Left lobe of liver (tissue), 2 donors: ENCODE measurements around the gene ANKFY1. TPM values are rescaled to one million over a fixed set of nuclear protein-coding genes. Genes with fewer than 3 reads are reported as not detected.
"Not testable (repeated sequence)": the region's sequence is repeated elsewhere in the genome, so short reads cannot be mapped to it uniquely, and the experiment has no call there.

Source experiments
- ATAC-seq: fragments of 200-7000 bp; cut with Tn5 transposase; one replicate; pipeline ENCODE4 v1.9.1; 2020; ENCODE audit warnings: mild to moderate bottlenecking, moderate library complexity
- DNase-seq: peaks from one replicate; pipeline ENCODE4 v3.0.0-alpha.2; 2020; ENCODE audit warnings: low spot score
- total RNA-seq: library from RNA; stranded (reverse); gene quantifications from one replicate; pipeline ENCODE4 v1.2.1, GENCODE V29; 2021
- donor health status: DM: no; HTN: no; CAD: no; lungs with moderate emphysema.
- donor health status: DM: no; HTN: yes; CAD: no.

The ANKFY1 gene
- total RNA-seq, 1 donor from 2014 or later: 31.0 TPM

DNA sequence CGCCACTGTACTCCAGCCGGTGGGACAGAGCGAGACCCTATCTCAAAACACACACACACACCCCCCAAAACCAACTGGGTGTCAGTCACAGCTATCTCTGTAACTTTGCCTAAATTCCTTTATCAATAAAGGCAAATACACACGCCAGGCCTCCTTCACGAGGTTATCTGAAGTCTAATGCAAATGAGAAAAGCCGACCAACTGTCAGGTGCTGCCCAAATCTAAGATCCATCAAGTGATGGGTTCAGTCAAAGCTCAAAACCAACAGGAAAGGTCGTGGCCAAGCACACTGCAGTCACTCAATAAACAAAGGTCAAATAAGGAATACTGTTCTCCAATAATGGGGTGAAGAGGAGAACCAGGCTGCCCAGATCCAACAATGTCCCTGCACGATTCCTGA, 1.1 kb downstream of the ANKFY1 start:
- DNase-seq (no peak), ATAC-seq (no peak)

- ATAC-seq (no peak), DNase-seq (no peak)
Observed at GRCh38 chr17:4261452-4261851, 2.3 kb downstream of the ANKFY1 start.

- ATAC-seq: no peak
- DNase-seq: no peak
Observed at GRCh38 chr17:4258867-4259266, 4.9 kb downstream of the ANKFY1 start.

DNA sequence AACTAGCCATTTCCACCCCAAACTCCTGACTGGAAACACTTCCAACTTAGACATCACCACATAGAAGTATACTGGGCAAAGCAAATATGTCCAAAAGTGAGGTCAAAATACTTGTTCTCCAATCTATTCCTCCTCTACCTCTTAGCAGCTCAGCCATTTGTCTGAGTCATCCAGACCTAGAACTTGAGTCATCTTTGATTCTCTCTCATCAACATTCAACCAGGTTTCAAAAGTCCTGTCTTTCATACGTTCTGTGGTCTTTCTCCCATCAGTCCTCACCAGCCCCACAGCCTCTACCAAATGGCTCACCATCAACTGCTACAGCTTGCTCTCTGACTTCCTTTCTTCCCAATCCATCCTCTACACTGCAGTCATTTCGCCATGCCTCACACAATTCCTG, 6.8 kb downstream of the ANKFY1 start:
- DNase-seq (no peak), ATAC-seq (no peak)

DNA sequence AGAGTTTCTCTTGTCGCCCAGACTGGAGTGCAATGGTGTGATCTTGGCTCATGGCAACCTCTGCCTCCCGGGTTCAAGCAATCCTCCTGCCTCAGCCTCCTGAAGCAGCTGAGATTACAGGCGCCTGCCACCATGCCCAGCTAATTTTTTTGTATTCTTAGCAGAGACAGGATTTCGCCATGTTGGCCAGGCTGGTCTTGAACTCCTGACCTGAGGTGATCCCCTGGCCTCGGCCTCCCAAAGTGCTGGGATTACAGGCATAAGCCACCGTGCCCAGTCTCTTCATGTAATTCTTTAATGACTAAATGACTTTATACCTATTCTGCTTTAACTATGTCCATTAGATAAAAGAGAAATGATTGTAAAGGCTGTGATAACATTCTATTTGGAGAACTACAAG, 8.5 kb downstream of the ANKFY1 start:
- ATAC-seq, DNase-seq: not testable (repeated sequence)

DNA sequence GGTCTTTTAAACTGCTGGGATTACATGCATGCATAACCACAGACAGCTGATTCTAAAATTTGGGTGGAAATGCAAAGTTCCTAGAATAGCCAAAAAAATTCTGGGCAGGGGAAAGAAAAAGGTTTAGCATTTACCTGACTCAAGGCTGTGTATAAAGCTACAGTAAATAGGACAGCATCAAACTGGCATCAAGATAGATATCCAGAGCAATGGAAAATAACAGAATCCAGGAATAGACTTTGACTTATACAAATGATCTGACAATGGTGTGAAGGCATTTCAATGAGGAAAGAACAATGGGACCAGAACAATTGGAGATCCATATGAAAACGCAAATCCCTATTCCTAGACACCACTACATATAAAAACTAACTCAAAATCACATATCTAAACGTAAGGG, 12.9 kb downstream of the ANKFY1 start:
- no peak for DNase-seq
- ATAC-seq: no peak

GRCh38 chr17:4249452-4250029, 14.2 kb downstream of the ANKFY1 start:
- DNase-seq (no peak), ATAC-seq (peak; percentile 77)

DNA sequence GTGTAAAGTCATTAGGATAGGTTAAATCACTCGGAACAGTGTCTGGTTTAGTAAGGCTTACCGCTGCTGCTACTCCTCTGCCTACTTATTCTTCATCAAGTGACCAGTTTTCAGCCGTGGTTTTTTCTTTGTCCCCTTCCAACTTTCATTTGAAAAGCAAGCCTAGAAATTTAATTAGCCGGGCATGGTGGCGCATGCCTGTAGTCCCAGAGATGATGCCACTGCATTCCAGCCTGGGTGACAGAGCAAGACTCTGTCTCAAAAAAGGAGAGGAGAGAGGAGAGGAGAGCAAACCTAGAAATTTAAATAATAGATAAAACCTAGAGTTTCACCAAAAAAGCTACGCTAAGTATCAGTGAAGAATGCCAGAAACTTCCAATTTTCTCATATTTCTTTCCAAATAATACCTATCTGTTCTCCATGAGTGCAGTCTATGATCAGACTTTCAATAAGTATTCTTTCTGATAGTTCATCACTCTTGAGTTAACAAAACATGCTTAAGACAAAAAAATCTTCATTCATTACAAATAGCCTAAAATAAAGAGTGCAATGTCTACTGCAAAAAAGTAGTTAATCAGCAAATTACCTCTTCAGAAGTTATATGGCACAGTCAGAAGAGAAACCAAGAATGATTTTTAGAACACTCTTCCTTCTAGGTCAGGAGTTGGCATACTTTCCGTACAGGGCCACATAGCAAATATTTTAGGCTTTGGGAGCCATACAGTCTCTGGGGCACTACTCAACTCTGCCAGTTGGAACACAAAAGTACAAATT, 15.1 kb downstream of the ANKFY1 start:
- no peak for ATAC-seq

GRCh38 chr17:4247971-4248388, 15.8 kb downstream of the ANKFY1 start:
- no peak for ATAC-seq
- DNase-seq: no peak

More for the DNA sequence above, 15.1 kb downstream of the ANKFY1 start:
- no peak for DNase-seq

DNA sequence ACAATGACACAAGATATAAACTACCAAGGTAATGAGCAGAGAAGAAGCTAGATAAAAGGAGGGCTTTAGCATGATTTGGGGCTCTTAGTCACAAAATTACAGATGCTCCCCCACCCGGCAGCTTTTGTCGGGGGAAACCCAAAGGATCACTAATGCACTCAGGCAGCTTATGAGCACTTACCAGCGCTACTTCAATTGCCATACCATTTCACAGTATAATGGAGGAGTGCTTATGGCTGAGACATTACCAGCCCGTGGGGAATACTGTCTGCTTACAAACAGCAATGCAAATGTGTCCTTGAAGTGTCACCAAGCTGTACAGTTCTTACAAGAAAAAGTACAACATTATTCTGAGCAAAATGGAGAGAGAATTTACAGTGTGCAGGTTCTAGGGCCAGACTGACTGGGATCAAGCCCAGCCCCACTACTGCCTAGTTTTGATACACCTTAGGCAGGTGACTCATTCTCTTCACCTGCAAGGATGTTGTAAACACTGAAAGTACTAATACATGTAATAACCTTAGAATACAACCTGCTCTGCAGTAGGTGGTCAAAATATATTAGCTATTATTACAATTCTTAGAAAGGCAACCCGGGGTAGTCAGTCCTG, 16.3 kb downstream of the ANKFY1 start:
- no peak for DNase-seq
- no peak for ATAC-seq

DNA sequence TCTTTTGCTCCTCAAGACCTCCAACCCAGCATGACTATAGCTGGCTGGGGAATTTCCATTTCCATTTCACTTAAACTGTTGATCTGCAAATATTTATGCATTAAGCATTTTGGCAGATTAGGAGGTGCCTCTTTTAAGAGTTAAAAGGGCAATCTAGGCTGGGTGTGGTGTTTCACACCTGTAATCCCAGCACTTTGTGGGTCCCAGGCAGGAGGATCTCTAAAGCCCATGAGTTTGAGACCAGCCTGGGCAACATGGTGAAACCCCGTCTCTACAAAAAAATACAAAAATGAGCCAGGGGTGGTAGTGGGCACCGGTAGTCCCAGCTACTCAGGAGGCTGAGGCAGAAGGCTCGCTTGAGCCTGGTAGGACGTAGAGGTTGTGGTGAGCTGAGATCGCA, 17.1 kb downstream of the ANKFY1 start:
- ATAC-seq (no peak), DNase-seq (no peak)

DNA sequence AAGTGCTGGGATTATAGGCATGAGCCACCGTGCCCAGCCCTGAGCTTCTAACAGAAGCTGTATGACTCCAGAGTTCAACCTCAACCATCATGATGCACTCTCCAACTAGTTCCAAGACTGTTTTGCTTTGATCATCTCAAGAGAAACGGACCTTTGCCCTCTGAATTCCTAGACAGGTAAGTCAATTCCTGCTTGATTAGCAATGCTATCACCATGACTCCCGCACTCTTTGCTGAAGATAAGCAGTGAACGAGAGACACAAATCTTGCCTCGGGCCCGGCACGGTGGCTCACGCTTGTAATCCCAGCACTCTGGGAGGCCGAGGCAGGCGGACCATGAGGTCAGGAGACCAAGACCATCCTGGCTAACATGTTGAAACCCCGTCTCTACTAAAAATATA, 22.2 kb downstream of the ANKFY1 start:
- DNase-seq: no peak
- no peak for ATAC-seq

DNA sequence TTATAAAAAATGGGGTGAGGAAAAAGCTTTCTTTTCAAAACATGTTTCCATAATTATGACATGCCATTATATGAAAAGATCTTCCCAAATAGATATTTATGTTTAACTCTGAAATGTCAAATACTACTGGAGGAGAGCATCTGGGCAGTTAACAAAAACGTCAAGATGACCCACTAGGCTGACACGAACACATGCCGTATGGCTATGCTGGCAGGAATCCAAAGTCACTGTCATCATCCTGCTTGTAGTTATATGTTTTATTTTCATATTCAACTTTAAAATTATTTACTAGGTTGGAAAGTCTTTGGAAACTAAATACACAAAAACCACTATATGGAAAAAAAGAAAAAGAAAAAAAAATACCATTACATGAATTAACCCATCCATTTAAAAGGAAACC, 27.3 kb downstream of the ANKFY1 start:
- DNase-seq (no peak), ATAC-seq (no peak)

GRCh38 chr17:4235372-4236279, 28.2 kb downstream of the ANKFY1 start:
- DNase-seq (peak; percentile 67), ATAC-seq (peak; percentile 90)

DNA sequence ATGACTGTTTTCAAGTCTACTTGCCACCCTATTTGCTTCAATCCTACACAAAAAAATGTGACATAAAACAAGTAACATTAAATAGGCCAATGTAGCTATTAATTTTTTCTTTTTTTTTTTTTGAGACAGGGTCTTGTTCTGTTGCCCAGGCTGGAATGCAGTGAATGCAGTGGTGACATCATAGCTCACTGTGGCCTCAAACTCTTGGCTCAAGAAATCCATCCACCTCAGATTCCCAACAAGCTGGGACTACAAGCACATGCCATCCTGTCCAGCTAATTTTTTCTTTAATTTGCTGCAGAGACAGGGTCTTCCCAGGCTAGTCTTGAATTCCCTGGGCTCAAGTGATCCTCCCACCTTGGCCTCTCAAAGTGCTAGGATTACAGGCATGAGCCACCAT, 29.4 kb downstream of the ANKFY1 start:
- ATAC-seq (no peak), DNase-seq (no peak)

- no peak for DNase-seq
- no peak for ATAC-seq
Observed at GRCh38 chr17:4233668-4234258, 30.0 kb downstream of the ANKFY1 start.

- DNase-seq (no peak), ATAC-seq (no peak)
Observed at GRCh38 chr17:4232168-4232813, 31.5 kb downstream of the ANKFY1 start.

GRCh38 chr17:4229627-4230541, 33.9 kb downstream of the ANKFY1 start:
- peak; percentile 83 for ATAC-seq
- DNase-seq: no peak
